Liver (tissue), 9 donors: ENCODE results near the gene NOP9. TPM values are rescaled to one million over a fixed set of nuclear protein-coding genes. Genes with fewer than 3 reads are reported as not detected.

Experiments used
- DNase-seq: peaks from one replicate; pipeline ENCODE4 v3.0.0-alpha.2; 2017; ENCODE audit warnings: low spot score
- H3K27ac ChIP-seq, 2 donors: one replicate each; pipeline ENCODE4 v1.7.0; 2013; ENCODE audit warnings: inconsistent platforms in 2 of 2, low read length in 2 of 2, control low read depth in 1 of 2, low read depth in 1 of 2, mild to moderate bottlenecking in 1 of 2
- H3K27me3 ChIP-seq, 4 donors: one replicate each; pipeline versions ENCODE4 v1.6.1 to v1.7.0; 2013; ENCODE audit warnings: low read length in 3 of 4, inconsistent platforms in 1 of 4, mild to moderate bottlenecking in 1 of 4, moderate library complexity in 1 of 4; ENCODE audit not compliant: control insufficient read depth in 4 of 4, insufficient read depth in 4 of 4
- H3K36me3 ChIP-seq, 4 donors: one replicate each; pipeline versions ENCODE4 v1.6.1 to v1.7.0; 2013; ENCODE audit warnings: low read length in 3 of 4, mild to moderate bottlenecking in 3 of 4, low read depth in 1 of 4, moderate library complexity in 1 of 4; ENCODE audit not compliant: control insufficient read depth in 4 of 4, insufficient read depth in 3 of 4
- H3K4me1 ChIP-seq, 4 donors: one replicate each; pipeline versions ENCODE4 v1.6.1 to v1.7.0; 2013; ENCODE audit warnings: low read length in 3 of 4, mild to moderate bottlenecking in 3 of 4, moderate library complexity in 1 of 4; ENCODE audit not compliant: control insufficient read depth in 4 of 4, insufficient read depth in 4 of 4
- H3K4me3 ChIP-seq, 3 donors: one replicate each; pipeline versions ENCODE4 v1.6.1 to v1.7.0; 2013; ENCODE audit warnings: low read length in 3 of 3, control low read depth in 1 of 3, low read depth in 1 of 3, mild to moderate bottlenecking in 1 of 3
- H3K9ac ChIP-seq, 2 donors: one replicate each; pipeline ENCODE4 v1.7.0; 2013; ENCODE audit warnings: low read length in 2 of 2, mild to moderate bottlenecking in 2 of 2, moderate library complexity in 2 of 2, control low read depth in 1 of 2, low read depth in 1 of 2
- H3K9me3 ChIP-seq, 4 donors: one replicate each; pipeline versions ENCODE4 v1.6.1 to v1.7.0; 2013; ENCODE audit warnings: low read length in 3 of 4; ENCODE audit not compliant: control insufficient read depth in 4 of 4
- FOXA1 ChIP-seq: IDR thresholded peaks from 2 replicates; pipeline ENCODE4 v1.6.1; 2016; ENCODE audit warnings: antibody characterized with exemption
- GABPA ChIP-seq, 2 donors: IDR thresholded peaks in 1 of 2; conservative IDR thresholded peaks in 1 of 2; 2 replicates each; pipeline ENCODE4 v1.6.1; 2016; ENCODE audit warnings: antibody characterized with exemption in 2 of 2, mild to moderate bottlenecking in 1 of 2, moderate library complexity in 1 of 2
- HNF4A ChIP-seq, 2 donors: conservative IDR thresholded peaks; 2 replicates each; pipeline ENCODE4 v1.6.1; 2016; ENCODE audit warnings: antibody characterized with exemption in 2 of 2, mild to moderate bottlenecking in 2 of 2
- NR2F2 ChIP-seq: IDR thresholded peaks from 2 replicates; pipeline ENCODE4 v1.6.1; 2016; ENCODE audit warnings: antibody characterized with exemption
- RAD21 ChIP-seq, 2 donors: IDR thresholded peaks; 2 replicates each; pipeline ENCODE4 v1.6.1; 2016; ENCODE audit warnings: antibody characterized with exemption in 2 of 2, mild to moderate bottlenecking in 2 of 2
- REST ChIP-seq: IDR thresholded peaks from 2 replicates; pipeline ENCODE4 v1.6.1; 2016; ENCODE audit warnings: antibody characterized with exemption, mild to moderate bottlenecking
- RXRA ChIP-seq, 2 donors: IDR thresholded peaks; 2 replicates each; pipeline ENCODE4 v1.6.1; 2017 to 2018; ENCODE audit warnings: antibody characterized with exemption in 2 of 2, mild to moderate bottlenecking in 1 of 2
- YY1 ChIP-seq: IDR thresholded peaks from 2 replicates; pipeline ENCODE4 v1.6.1; 2016; ENCODE audit warnings: antibody characterized with exemption, mild to moderate bottlenecking
- WGBS: extraction: QIAGEN DNeasy Blood & Tissue Kit; methylation state at CpG from one replicate; pipeline ENCODE4 v1.1.7; 2013; 5-methylcytosine and 5-hydroxymethylcytosine counted together
- polyA plus RNA-seq, 2 donors: library from polyadenylated mRNA; stranded (reverse) in 1 of 2; unstranded in 1 of 2; fragments of 200-250 nt in 1 of 2; fragments of >200 nt in 1 of 2; fragmentation: Nextera tagmentation in 1 of 2; extraction: Ambion mirVana in 1 of 2; gene quantifications; one replicate each; pipeline versions ENCODE4 v1.2.1 to v1.2.3, GENCODE V29; 2013 to 2015
- total RNA-seq, 2 donors: library from RNA; depleted of rRNA; stranded (reverse); fragments of >200 nt; gene quantifications; one replicate each; pipeline ENCODE4 v1.2.3, GENCODE V29; 2014
- TF ChIP-seq, protein P1 (sequence below): fragments of 150-350 bp; IDR thresholded peaks from 2 replicates; pipeline ENCODE4 v1.5.1; 2017; ENCODE audit warnings: improper control_type of control experiment, low read depth, low read length; ENCODE audit not compliant: missing input control
- donor health status: healthy.
- donor health status: healthy.
- donor health status: healthy.
- donor health status: healthy.
- donor health status: healthy.

The NOP9 gene
- total and polyA plus RNA-seq, 4 donors, result 3.8 to 18.2 (median 9.7) TPM

- Histone ChIP-seq H3K4me3 (no peak overlapping the region), H3K9ac (no peak overlapping the region), H3K4me1 (peaks cover 0 to 4% (median 2%) of the 10 kb centered on the region in 4 donors), H3K36me3 (peaks cover 0 to 4% (median 2%) of the 10 kb centered on the region in 4 donors), H3K27ac (no peak overlapping the region), H3K27me3 (no peaks in the 10 kb centered on the region), H3K9me3 (no peaks in the 10 kb centered on the region)
- 90% methylated on average over 11 of the region's 11 CpGs for WGBS
- TF ChIP-seq YY1, result no peak
- no peak for DNase-seq
Measured at GRCh38 chr14:24284501-24285035, 15.1 kb upstream of the NOP9 start.

- DNase-seq, result no peak
- 88% methylated on average over 4 of the region's 4 CpGs for WGBS
- TF ChIP-seq REST, result no peak
- no peak for TF ChIP-seq RAD21 (IDR thresholded peaks at IDR 0.05)
- TF ChIP-seq GABPA (IDR thresholded peaks at IDR 0.05 in 1 of 2, conservative IDR thresholded peaks at IDR 0.05 in 1 of 2), result no peak
- no peak for TF ChIP-seq FOXA1
- Histone ChIP-seq H3K9me3 (no peaks in the 10 kb centered on the region), H3K36me3 (peaks cover 3 to 11% (median 9%) of the 10 kb centered on the region in 4 donors), H3K27me3 (no peaks in the 10 kb centered on the region), H3K9ac (no peak overlapping the region), H3K4me3 (no peak overlapping the region), H3K4me1 (peaks cover 0 to 3% (median 0%) of the 10 kb centered on the region in 4 donors), H3K27ac (no peak overlapping the region)
Measured at GRCh38 chr14:24285351-24285750, 14.3 kb upstream of the NOP9 start.

GRCh38 chr14:24286996-24287395 lies 12.7 kb upstream of the NOP9 start:
- TF ChIP-seq HNF4A (conservative IDR thresholded peaks at IDR 0.05) (no peak), REST (no peak), RXRA (IDR thresholded peaks at IDR 0.05) (no peak), NR2F2 (no peak), RAD21 (IDR thresholded peaks at IDR 0.05) (no peak), YY1 (no peak)
- TF ChIP-seq, protein P1, sequence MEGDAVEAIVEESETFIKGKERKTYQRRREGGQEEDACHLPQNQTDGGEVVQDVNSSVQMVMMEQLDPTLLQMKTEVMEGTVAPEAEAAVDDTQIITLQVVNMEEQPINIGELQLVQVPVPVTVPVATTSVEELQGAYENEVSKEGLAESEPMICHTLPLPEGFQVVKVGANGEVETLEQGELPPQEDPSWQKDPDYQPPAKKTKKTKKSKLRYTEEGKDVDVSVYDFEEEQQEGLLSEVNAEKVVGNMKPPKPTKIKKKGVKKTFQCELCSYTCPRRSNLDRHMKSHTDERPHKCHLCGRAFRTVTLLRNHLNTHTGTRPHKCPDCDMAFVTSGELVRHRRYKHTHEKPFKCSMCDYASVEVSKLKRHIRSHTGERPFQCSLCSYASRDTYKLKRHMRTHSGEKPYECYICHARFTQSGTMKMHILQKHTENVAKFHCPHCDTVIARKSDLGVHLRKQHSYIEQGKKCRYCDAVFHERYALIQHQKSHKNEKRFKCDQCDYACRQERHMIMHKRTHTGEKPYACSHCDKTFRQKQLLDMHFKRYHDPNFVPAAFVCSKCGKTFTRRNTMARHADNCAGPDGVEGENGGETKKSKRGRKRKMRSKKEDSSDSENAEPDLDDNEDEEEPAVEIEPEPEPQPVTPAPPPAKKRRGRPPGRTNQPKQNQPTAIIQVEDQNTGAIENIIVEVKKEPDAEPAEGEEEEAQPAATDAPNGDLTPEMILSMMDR, result no peak
- no peak for DNase-seq
- Histone ChIP-seq H3K9me3 (no peaks in the 10 kb centered on the region), H3K36me3 (peaks cover 3 to 22% (median 12%) of the 10 kb centered on the region in 4 donors), H3K4me3 (no peak overlapping the region), H3K27me3 (no peaks in the 10 kb centered on the region), H3K9ac (no peak overlapping the region), H3K4me1 (peaks cover 0 to 16% (median 15%) of the 10 kb centered on the region in 4 donors), H3K27ac (no peak overlapping the region)
- WGBS, result 90% methylated on average over 5 of the region's 5 CpGs
